IMR-90 (cell line): Measurements from ENCODE around the gene MYO9B. TPM values are rescaled to one million over a fixed set of nuclear protein-coding genes. Genes with fewer than 3 reads are reported as not detected.

Experiments used
- ATAC-seq: fragments of 200-7000 bp; cut with Tn5 transposase; 2 replicates; pipeline ENCODE4 v1.9.1; 2020; ENCODE audit warnings: low read depth, mild to moderate bottlenecking, moderate library complexity
- BruUV-seq: library from RNA; stranded (reverse); fragments of 400-500 nt; replicated peaks from 2 replicates; lab custom pipeline; 2021; lab: Mats Ljungman, UMichigan
- CTCF ChIA-PET: fragments of 300-600 bp; formaldehyde crosslinking; extraction: SDS; loops from one replicate; lab custom pipeline; 2021; ENCODE audit warnings: antibody characterized with exemption; lab: Yijun Ruan, JAX
- POLR2A ChIA-PET: fragments of 300-600 bp; sonication (Branson Sonifier 250); formaldehyde crosslinking; loops from one replicate; lab custom pipeline; 2022; ENCODE audit warnings: antibody characterized with exemption; ENCODE audit not compliant: unreplicated experiment; lab: Charles Lee
- DNase-seq: peaks from one replicate; pipeline ENCODE4 v3.0.0; 2013
- H2AFZ ChIP-seq: replicated peaks from 2 replicates; pipeline ENCODE3; 2013; ENCODE audit warnings: low read length, mild to moderate bottlenecking; ENCODE audit not compliant: poor library complexity
- H2AK5ac ChIP-seq: 2 replicates; pipeline ENCODE4 v1.6.1; 2013; ENCODE audit warnings: low read depth, low read length, inconsistent platforms
- H2AK9ac ChIP-seq: replicated peaks from 2 replicates; pipeline ENCODE3; 2013; ENCODE audit warnings: mild to moderate bottlenecking, low read depth, low read length, moderate library complexity; ENCODE audit not compliant: poor library complexity
- H2BK120ac ChIP-seq: 2 replicates; pipeline ENCODE4 v1.6.1; 2013; ENCODE audit warnings: low read depth, low read length, inconsistent platforms
- H2BK15ac ChIP-seq: 3 replicates; pipeline ENCODE4 v1.6.1; 2013; ENCODE audit warnings: low read depth, low read length, inconsistent platforms
- H2BK20ac ChIP-seq: 2 replicates; pipeline ENCODE4 v1.6.1; 2013; ENCODE audit warnings: low read depth, mild to moderate bottlenecking, inconsistent platforms, low read length, moderate library complexity
- H2BK5ac ChIP-seq: 2 replicates; pipeline ENCODE4 v1.6.1; 2013; ENCODE audit warnings: mild to moderate bottlenecking, low read depth, low read length, inconsistent platforms; ENCODE audit not compliant: poor library complexity, severe bottlenecking
- H3K14ac ChIP-seq: replicated peaks from 2 replicates; pipeline ENCODE4 v1.6.1; 2013; ENCODE audit warnings: low read depth, low read length, inconsistent platforms
- H3K18ac ChIP-seq: 2 replicates; pipeline ENCODE4 v1.6.1; 2013; ENCODE audit warnings: low read depth, low read length, control low read depth
- H3K23ac ChIP-seq: 2 replicates; pipeline ENCODE4 v1.6.1; 2013; ENCODE audit warnings: low read depth, low read length, inconsistent platforms
- H3K27ac ChIP-seq: 2 replicates; pipeline ENCODE4 v1.5.1; 2013; ENCODE audit warnings: mild to moderate bottlenecking, control low read depth, low read length; ENCODE audit not compliant: insufficient read depth
- H3K27me3 ChIP-seq: 2 replicates; pipeline ENCODE4 v1.6.1; 2013; ENCODE audit warnings: low read length; ENCODE audit not compliant: control insufficient read depth, insufficient read depth
- H3K36me3 ChIP-seq: 2 replicates; pipeline ENCODE4 v1.6.1; 2013; ENCODE audit warnings: low read length, mixed read lengths; ENCODE audit not compliant: control insufficient read depth, insufficient read depth
- H3K4ac ChIP-seq: 2 replicates; pipeline ENCODE4 v1.6.1; 2013; ENCODE audit warnings: low read depth, low read length, inconsistent platforms
- H3K4me1 ChIP-seq: 2 replicates; pipeline ENCODE4 v1.6.1; 2013; ENCODE audit warnings: low read length, mixed read lengths; ENCODE audit not compliant: control insufficient read depth, insufficient read depth
- H3K4me2 ChIP-seq: 2 replicates; pipeline ENCODE4 v1.6.1; 2013; ENCODE audit warnings: low read depth, mild to moderate bottlenecking, control low read depth, low read length, moderate library complexity
- H3K4me3 ChIP-seq: 2 replicates; pipeline ENCODE4 v1.5.1; 2013; ENCODE audit warnings: low read depth, mild to moderate bottlenecking, control low read depth, low read length, moderate library complexity; ENCODE audit not compliant: insufficient read depth
- H3K56ac ChIP-seq: 2 replicates; pipeline ENCODE4 v1.6.1; 2013; ENCODE audit warnings: low read length, inconsistent platforms; ENCODE audit not compliant: insufficient read depth; ENCODE audit errors: extremely low read depth
- H3K79me1 ChIP-seq, 2 experiments: 2 replicates each; pipeline ENCODE4 v1.6.1; 2013; ENCODE audit warnings: low read length in 2 of 2, inconsistent platforms in 1 of 2, low read depth in 1 of 2
- H3K9ac ChIP-seq: 2 replicates; pipeline ENCODE4 v1.6.1; 2013; ENCODE audit warnings: low read depth, low read length, control low read depth
- H3K9me1 ChIP-seq: 2 replicates; pipeline ENCODE4 v1.6.1; 2013; ENCODE audit warnings: low read length, inconsistent platforms; ENCODE audit not compliant: insufficient read depth
- H3K9me3 ChIP-seq: 2 replicates; pipeline ENCODE4 v1.6.1; 2013; ENCODE audit warnings: low read length; ENCODE audit not compliant: control insufficient read depth, insufficient read depth
- H4K20me1 ChIP-seq: 2 replicates; pipeline ENCODE4 v1.6.1; 2013; ENCODE audit warnings: low read length, inconsistent platforms; ENCODE audit not compliant: insufficient read depth
- H4K5ac ChIP-seq: 2 replicates; pipeline ENCODE4 v1.6.1; 2013; ENCODE audit warnings: mild to moderate bottlenecking, low read depth, low read length, control low read depth
- H4K8ac ChIP-seq, 2 experiments: 2 replicates each; pipeline ENCODE4 v1.6.1; 2013; ENCODE audit warnings: low read depth in 2 of 2, low read length in 2 of 2, control low read depth in 1 of 2, inconsistent platforms in 1 of 2
- H4K91ac ChIP-seq: 2 replicates; pipeline ENCODE4 v1.6.1; 2013; ENCODE audit warnings: low read depth, low read length, inconsistent platforms; ENCODE audit not compliant: insufficient read depth
- BHLHE40 ChIP-seq: fragments of 150-350 bp; IDR thresholded peaks from 2 replicates; pipeline ENCODE4 v1.6.1; 2016; ENCODE audit warnings: mild to moderate bottlenecking, low read depth, low read length
- CEBPB ChIP-seq: IDR thresholded peaks from 2 replicates; pipeline ENCODE4 v1.6.1; 2012; ENCODE audit warnings: low read depth, low read length, improper control_type of control experiment
- CHD1 ChIP-seq: IDR thresholded peaks from 2 replicates; pipeline ENCODE4 v1.6.1; 2012; ENCODE audit warnings: low read depth, low read length, improper control_type of control experiment
- CTCF ChIP-seq: conservative IDR thresholded peaks from 2 replicates; pipeline ENCODE4 v1.5.1; 2012; ENCODE audit warnings: mild to moderate bottlenecking, low read depth, low read length, improper control_type of control experiment
- ELK1 ChIP-seq: fragments of 150-350 bp; IDR thresholded peaks from 2 replicates; pipeline ENCODE4 v1.6.1; 2016; ENCODE audit warnings: low read depth, mild to moderate bottlenecking, low read length, moderate library complexity, borderline replicate concordance
- FOS ChIP-seq: fragments of 150-350 bp; IDR thresholded peaks from 2 replicates; pipeline ENCODE4 v1.6.1; 2016; ENCODE audit warnings: low read depth, low read length
- MAFK ChIP-seq: IDR thresholded peaks from 2 replicates; pipeline ENCODE4 v1.6.1; 2012; ENCODE audit warnings: low read depth, low read length, improper control_type of control experiment
- MAZ ChIP-seq: IDR thresholded peaks from 2 replicates; pipeline ENCODE4 v1.6.1; 2012; ENCODE audit warnings: low read depth, mild to moderate bottlenecking, low read length, improper control_type of control experiment, moderate library complexity, borderline replicate concordance
- MXI1 ChIP-seq: IDR thresholded peaks from 2 replicates; pipeline ENCODE4 v1.6.1; 2012; ENCODE audit warnings: low read depth, mild to moderate bottlenecking, low read length, moderate library complexity, borderline replicate concordance
- NFE2L2 ChIP-seq: fragments of 150-350 bp; IDR thresholded peaks from 2 replicates; pipeline ENCODE4 v1.6.1; 2016; ENCODE audit warnings: low read depth, mild to moderate bottlenecking, low read length
- POLR2A ChIP-seq: IDR thresholded peaks from 2 replicates; pipeline ENCODE4 v1.6.1; 2012; ENCODE audit warnings: mild to moderate bottlenecking, low read depth, low read length
- RAD21 ChIP-seq: IDR thresholded peaks from 2 replicates; pipeline ENCODE4 v1.6.1; 2012; ENCODE audit warnings: low read length, improper control_type of control experiment
- RCOR1 ChIP-seq: IDR thresholded peaks from 2 replicates; pipeline ENCODE4 v1.6.1; 2012; ENCODE audit warnings: mild to moderate bottlenecking, low read length, improper control_type of control experiment; ENCODE audit not compliant: insufficient replicate concordance
- RFX5 ChIP-seq: IDR thresholded peaks from 2 replicates; pipeline ENCODE4 v1.8.0; 2012; ENCODE audit warnings: low read depth, mild to moderate bottlenecking, low read length, moderate library complexity
- SMC3 ChIP-seq: fragments of 150-350 bp; IDR thresholded peaks from 2 replicates; pipeline ENCODE4 v1.6.1; 2016; ENCODE audit warnings: low read depth, mild to moderate bottlenecking, antibody characterized with exemption, low read length, moderate library complexity
- USF2 ChIP-seq: fragments of 150-350 bp; IDR thresholded peaks from 2 replicates; pipeline ENCODE4 v1.6.1; 2017; ENCODE audit warnings: mild to moderate bottlenecking, antibody characterized with exemption, low read length, low read depth
- WGBS, 2 experiments: methylation state at CpG; one replicate each; pipeline versions ENCODE4 v1.1.5 to v1.1.7; 2013; ENCODE audit warnings: missing lambda C conversion rate in 2 of 2; ENCODE audit not compliant: insufficient read length in 1 of 2; ENCODE audit errors: extremely low coverage in 2 of 2; 5-methylcytosine and 5-hydroxymethylcytosine counted together
- dilution Hi-C: fragments of 300-500 bp; cut with HindIII; formaldehyde crosslinking; loops from one replicate; pipeline ENCODE4 v1.14.3; 2018; ENCODE audit warnings: low sequenced_read_pairs; ENCODE audit not compliant: unreplicated experiment
- in situ Hi-C: fragments of 300-500 bp; cut with MboI; formaldehyde crosslinking; loops from 3 replicates; pipeline ENCODE4 v1.14.3; 2019; ENCODE audit warnings: low sequenced_read_pairs, inconsistent platforms, mixed read lengths
- intact Hi-C: fragments of 100-400 bp; cut with micrococcal nuclease; formaldehyde crosslinking; loops from 2 replicates; pipeline ENCODE4 v1.10.0; 2022
- polyA plus RNA-seq, 3 experiments: library from polyadenylated mRNA; depleted of rRNA; stranded (reverse); fragments of >200 nt; gene quantifications; 2 replicates each; pipeline ENCODE4 v1.2.3, GENCODE V29; 2012; ENCODE audit warnings: low replicate concordance in 1 of 3
- total RNA-seq: library from RNA; depleted of rRNA; stranded (reverse); fragments of >200 nt; gene quantifications from 2 replicates; pipeline ENCODE4 v1.2.3, GENCODE V29; 2012

Gene MYO9B
- total and polyA plus RNA-seq, 2 of the 4 experiments (the other 2 are of a cell fraction): 61.8 to 77.8 TPM

GRCh38 chr19:17128403-17128802 is 52.8 kb downstream of the MYO9B start:
- no peak overlapping the region for H2AK5ac ChIP-seq
- no peak overlapping the region for H2AK9ac ChIP-seq
- H4K20me1 ChIP-seq: peaks cover 33% of the 10 kb centered on the region
- in situ Hi-C loops (no loop called here), dilution Hi-C loops (no loop called here), intact Hi-C loops (no loop called here)
- H4K8ac ChIP-seq: no peak overlapping the region
- no peaks in the 10 kb centered on the region for H3K27me3 ChIP-seq
- no peak overlapping the region for H3K4ac ChIP-seq
- TF ChIP-seq CHD1 (no peak), NFE2L2 (no peak), FOS (no peak), MAZ (no peak), MAFK (no peak), BHLHE40 (no peak), CTCF (no peak), POLR2A (no peak), ELK1 (no peak), RFX5 (no peak), MXI1 (no peak), SMC3 (no peak), RCOR1 (no peak), RAD21 (no peak), CEBPB (no peak), USF2 (no peak)
- no peak overlapping the region for H2BK5ac ChIP-seq
- H4K91ac ChIP-seq: no peak overlapping the region
- no peak overlapping the region for H2BK20ac ChIP-seq
- no peak for ATAC-seq
- WGBS, 2 experiments: 90% methylated on average over 2 of the region's 12 CpGs; no CpG with 5 or more reads in 1 of the 2 experiments
- H3K4me1 ChIP-seq: peaks cover 11% of the 10 kb centered on the region
- no peak overlapping the region for H2BK120ac ChIP-seq
- BruUV-seq: no TSS peak
- no peak overlapping the region for H2AFZ ChIP-seq
- no peak overlapping the region for H3K27ac ChIP-seq
- CTCF ChIA-PET: no interaction called here
- no peak for DNase-seq
- H3K79me1 ChIP-seq: peaks cover 13 to 79% of the 10 kb centered on the region in 2 experiments; a peak in 3 of 4 replicates
- peaks cover 16% of the 10 kb centered on the region for H3K36me3 ChIP-seq
- H3K9me1 ChIP-seq: peaks cover 12% of the 10 kb centered on the region
- H4K5ac ChIP-seq: no peak overlapping the region
- no peak overlapping the region for H3K56ac ChIP-seq
- no peak overlapping the region for H2BK15ac ChIP-seq
- POLR2A ChIA-PET: no interaction called here
- H3K4me2 ChIP-seq: no peak overlapping the region
- no peak overlapping the region for H3K9ac ChIP-seq
- H3K14ac ChIP-seq: no peak overlapping the region
- H3K18ac ChIP-seq: no peak overlapping the region
- no peak overlapping the region for H3K23ac ChIP-seq
- H3K4me3 ChIP-seq: no peak overlapping the region
- H3K9me3 ChIP-seq: no peaks in the 10 kb centered on the region
